HAP-1 (cell line): ENCODE measurements around the gene ORC3.
A peak's percentile ranks its signal among the peaks of the same experiment; 100 is the strongest.

ENCODE experiments used
- DNase-seq, 2 experiments: peaks; one replicate each; pipeline ENCODE4 v3.0.0-alpha.2; 2016 to 2020; ENCODE audit warnings: low spot score in 2 of 2
- H3K27me3 ChIP-seq: fragments of 250-450 bp; sonication (Bioruptor Pico); 2 replicates; pipeline ENCODE4 v1.5.1; 2020; ENCODE audit warnings: low read depth, mild to moderate bottlenecking, moderate library complexity
- H3K36me3 ChIP-seq: fragments of 250-450 bp; sonication (Bioruptor Pico); replicated peaks from 2 replicates; pipeline ENCODE4 v1.5.1; 2020; ENCODE audit warnings: mild to moderate bottlenecking
- H3K4me1 ChIP-seq: fragments of 250-450 bp; sonication (Bioruptor Pico); 2 replicates; pipeline ENCODE4 v1.5.1; 2020; ENCODE audit warnings: mild to moderate bottlenecking
- H3K4me3 ChIP-seq: fragments of 250-450 bp; sonication (Bioruptor Pico); 2 replicates; pipeline ENCODE4 v1.5.1; 2020; ENCODE audit warnings: mild to moderate bottlenecking, moderate library complexity
- H3K9me3 ChIP-seq: fragments of 250-450 bp; sonication (Bioruptor Pico); 2 replicates; pipeline ENCODE4 v1.5.1; 2020; ENCODE audit warnings: mild to moderate bottlenecking, moderate library complexity
- in situ Hi-C: fragments of 300-500 bp; cut with MboI; formaldehyde crosslinking; loops from 3 replicates; pipeline ENCODE4 v1.14.3; 2020; ENCODE audit warnings: low sequenced_read_pairs, inconsistent platforms, mixed read lengths

ORC3 gene

GRCh38 chr6:87623248-87623647 lies 33.3 kb downstream of the ORC3 start:
- Histone ChIP-seq H3K36me3 (peaks cover 35% of the 10 kb centered on the region), H3K4me1 (0 out of 2 replicates have a peak, but pooled peaks cover under 1% of the 10 kb centered on the region), H3K9me3 (no peaks in the 10 kb centered on the region), H3K4me3 (no peak overlapping the region), H3K27me3 (no peaks in the 10 kb centered on the region)
- no peak for DNase-seq
- in situ Hi-C loops, result no loop called here

GRCh38 chr6:87628424-87628823 lies 38.5 kb downstream of the ORC3 start:
- Histone ChIP-seq H3K9me3 (no peaks in the 10 kb centered on the region), H3K4me1 (peaks cover 10% of the 10 kb centered on the region; the same call in 1 of the 2 replicates), H3K36me3 (peaks cover 14% of the 10 kb centered on the region), H3K4me3 (no peak overlapping the region), H3K27me3 (no peaks in the 10 kb centered on the region)
- DNase-seq, result no peak
- in situ Hi-C loops, result no loop called here

GRCh38 chr6:87628881-87629280 lies 38.9 kb downstream of the ORC3 start:
- peaks cover 10% of the 10 kb centered on the region; the same call in 1 of the 2 replicates for H3K4me1 ChIP-seq
- no peaks in the 10 kb centered on the region for H3K27me3 ChIP-seq
- no peak for DNase-seq
- H3K9me3 ChIP-seq, result no peaks in the 10 kb centered on the region
- in situ Hi-C loops, result no loop called here
- H3K4me3 ChIP-seq, result no peak overlapping the region
- H3K36me3 ChIP-seq, result peaks cover 13% of the 10 kb centered on the region

- in situ Hi-C loops, result no loop called here
- Histone ChIP-seq H3K9me3 (no peaks in the 10 kb centered on the region), H3K36me3 (0 out of 2 replicates have a peak, but pooled peaks cover 16% of the 10 kb centered on the region), H3K4me1 (peaks cover 10% of the 10 kb centered on the region; the same call in 1 of the 2 replicates), H3K4me3 (no peak overlapping the region), H3K27me3 (no peaks in the 10 kb centered on the region)
- no peak for DNase-seq
These were observed 40.8 kb downstream of the ORC3 start for GRCh38 chr6:87630746-87631145.

GRCh38 chr6:87633851-87634250 lies 43.9 kb downstream of the ORC3 start:
- Histone ChIP-seq H3K27me3 (no peaks in the 10 kb centered on the region), H3K4me3 (no peak overlapping the region), H3K4me1 (peaks cover 4% of the 10 kb centered on the region; the same call in 1 of the 2 replicates), H3K36me3 (peaks cover 12% of the 10 kb centered on the region; the same call in 1 of the 2 replicates), H3K9me3 (no peaks in the 10 kb centered on the region)
- in situ Hi-C loops, result no loop called here
- no peak for DNase-seq

GRCh38 chr6:87636315-87636714 lies 46.4 kb downstream of the ORC3 start:
- DNase-seq, result no peak
- no peaks in the 10 kb centered on the region for H3K4me1 ChIP-seq
- peaks cover 12% of the 10 kb centered on the region; the same call in 1 of the 2 replicates for H3K36me3 ChIP-seq
- H3K9me3 ChIP-seq, result no peaks in the 10 kb centered on the region
- H3K27me3 ChIP-seq, result no peaks in the 10 kb centered on the region
- no peak overlapping the region for H3K4me3 ChIP-seq
- in situ Hi-C loops, result no loop called here

GRCh38 chr6:87637106-87637505 lies 47.2 kb downstream of the ORC3 start:
- no peaks in the 10 kb centered on the region for H3K27me3 ChIP-seq
- no peak for DNase-seq
- H3K4me3 ChIP-seq, result no peak overlapping the region
- H3K36me3 ChIP-seq, result peaks cover 12% of the 10 kb centered on the region; the same call in 1 of the 2 replicates
- in situ Hi-C loops, result no loop called here
- H3K9me3 ChIP-seq, result no peaks in the 10 kb centered on the region
- no peaks in the 10 kb centered on the region for H3K4me1 ChIP-seq

GRCh38 chr6:87639373-87639772 lies 49.4 kb downstream of the ORC3 start:
- Histone ChIP-seq H3K4me3 (no peak overlapping the region), H3K36me3 (peaks cover 10% of the 10 kb centered on the region; the same call in 1 of the 2 replicates), H3K27me3 (no peaks in the 10 kb centered on the region), H3K4me1 (0 out of 2 replicates have a peak, but pooled peaks cover 3% of the 10 kb centered on the region), H3K9me3 (no peaks in the 10 kb centered on the region)
- no peak for DNase-seq
- in situ Hi-C loops, result no loop called here

GRCh38 chr6:87641065-87641692 lies 51.2 kb downstream of the ORC3 start:
- DNase-seq, result no peak
- no peak overlapping the region for H3K4me3 ChIP-seq
- no peaks in the 10 kb centered on the region for H3K27me3 ChIP-seq
- in situ Hi-C loops, result no loop called here
- H3K36me3 ChIP-seq, result peaks cover 3% of the 10 kb centered on the region; the same call in 1 of the 2 replicates
- no peaks in the 10 kb centered on the region for H3K9me3 ChIP-seq
- H3K4me1 ChIP-seq, result peaks cover 3% of the 10 kb centered on the region; the same call in 1 of the 2 replicates

GRCh38 chr6:87645080-87645479 lies 55.1 kb downstream of the ORC3 start:
- Histone ChIP-seq H3K27me3 (no peaks in the 10 kb centered on the region), H3K4me3 (no peak overlapping the region), H3K9me3 (no peaks in the 10 kb centered on the region), H3K36me3 (peaks cover 15% of the 10 kb centered on the region), H3K4me1 (peaks cover 6% of the 10 kb centered on the region; the same call in 1 of the 2 replicates)
- in situ Hi-C loops, result no loop called here
- DNase-seq, result no peak

GRCh38 chr6:87653074-87653962 lies 63.4 kb downstream of the ORC3 start:
- H3K4me1 ChIP-seq, result peaks cover 26% of the 10 kb centered on the region
- peaks cover 17% of the 10 kb centered on the region for H3K36me3 ChIP-seq
- no peak overlapping the region for H3K4me3 ChIP-seq
- peak; percentile 67 to 99 for DNase-seq
- no peaks in the 10 kb centered on the region for H3K27me3 ChIP-seq
- in situ Hi-C loops, result no loop called here
- H3K9me3 ChIP-seq, result no peaks in the 10 kb centered on the region

GRCh38 chr6:87654122-87654521 lies 64.2 kb downstream of the ORC3 start:
- peak; percentile 9 to 15 for DNase-seq
- in situ Hi-C loops, result no loop called here
- H3K4me3 ChIP-seq, result no peak overlapping the region

GRCh38 chr6:87654875-87655454 lies 65.0 kb downstream of the ORC3 start:
- DNase-seq, result no peak
- no peaks in the 10 kb centered on the region for H3K27me3 ChIP-seq
- in situ Hi-C loops, result no loop called here
- H3K9me3 ChIP-seq, result no peaks in the 10 kb centered on the region
- peaks cover 26% of the 10 kb centered on the region for H3K4me1 ChIP-seq
- H3K4me3 ChIP-seq, result no peak overlapping the region
- H3K36me3 ChIP-seq, result peaks cover 21% of the 10 kb centered on the region

More at GRCh38 chr6:87654122-87654521, 64.2 kb downstream of the ORC3 start:
- H3K36me3 ChIP-seq, result peaks cover 12% of the 10 kb centered on the region
- peaks cover 26% of the 10 kb centered on the region for H3K4me1 ChIP-seq
- H3K27me3 ChIP-seq, result no peaks in the 10 kb centered on the region
- no peaks in the 10 kb centered on the region for H3K9me3 ChIP-seq
